ENCODE results near the gene EHD4. TPM values are rescaled to one million over a fixed set of nuclear protein-coding genes. Genes with fewer than 3 reads are reported as not detected.
A peak's percentile ranks its signal among the peaks of the same experiment; 100 is the strongest.

EHD4 gene
- total RNA-seq, 1 donor from 2014 or later, result 23.8 TPM

DNA sequence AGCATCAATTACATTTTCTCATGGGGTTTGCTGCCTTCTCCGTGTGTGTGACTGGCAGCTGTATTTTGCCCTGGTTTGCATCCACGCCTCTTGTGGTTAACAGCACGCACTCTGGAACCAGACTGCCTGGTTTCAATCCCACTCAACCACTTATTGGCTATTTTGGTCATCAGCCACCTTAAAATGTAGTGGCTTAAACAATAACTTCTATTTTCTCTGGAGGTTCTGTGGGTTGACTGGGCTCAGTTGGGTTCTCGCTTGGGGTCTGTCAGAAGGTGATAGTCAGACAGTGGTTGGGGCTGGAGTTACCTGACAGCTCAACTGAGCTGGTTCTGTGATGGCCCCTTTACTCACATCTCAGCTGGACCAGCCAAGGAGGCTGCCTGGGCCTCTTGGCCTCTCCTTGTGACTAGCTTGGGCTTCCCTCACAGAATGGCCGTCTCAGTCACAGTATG is 36.8 kb downstream of the EHD4 start:
- H3K27me3 Mint-ChIP-seq (ENCODE audit: low read depth), result no peaks in the 10 kb centered on the region
- TF ChIP-seq, protein P1, sequence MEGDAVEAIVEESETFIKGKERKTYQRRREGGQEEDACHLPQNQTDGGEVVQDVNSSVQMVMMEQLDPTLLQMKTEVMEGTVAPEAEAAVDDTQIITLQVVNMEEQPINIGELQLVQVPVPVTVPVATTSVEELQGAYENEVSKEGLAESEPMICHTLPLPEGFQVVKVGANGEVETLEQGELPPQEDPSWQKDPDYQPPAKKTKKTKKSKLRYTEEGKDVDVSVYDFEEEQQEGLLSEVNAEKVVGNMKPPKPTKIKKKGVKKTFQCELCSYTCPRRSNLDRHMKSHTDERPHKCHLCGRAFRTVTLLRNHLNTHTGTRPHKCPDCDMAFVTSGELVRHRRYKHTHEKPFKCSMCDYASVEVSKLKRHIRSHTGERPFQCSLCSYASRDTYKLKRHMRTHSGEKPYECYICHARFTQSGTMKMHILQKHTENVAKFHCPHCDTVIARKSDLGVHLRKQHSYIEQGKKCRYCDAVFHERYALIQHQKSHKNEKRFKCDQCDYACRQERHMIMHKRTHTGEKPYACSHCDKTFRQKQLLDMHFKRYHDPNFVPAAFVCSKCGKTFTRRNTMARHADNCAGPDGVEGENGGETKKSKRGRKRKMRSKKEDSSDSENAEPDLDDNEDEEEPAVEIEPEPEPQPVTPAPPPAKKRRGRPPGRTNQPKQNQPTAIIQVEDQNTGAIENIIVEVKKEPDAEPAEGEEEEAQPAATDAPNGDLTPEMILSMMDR (IDR thresholded peaks at IDR 0.05), result no peak
- H3K27ac Mint-ChIP-seq (ENCODE audit: unreplicated experiment), result no peak overlapping the region
- DNase-seq (ENCODE audit: low spot score), result no peak
- peaks cover 66% of the 10 kb centered on the region for H3K4me1 Mint-ChIP-seq (ENCODE audit: low read depth)
- no peaks in the 10 kb centered on the region for H3K9me3 Mint-ChIP-seq (ENCODE audit: low read depth)
- H3K36me3 Mint-ChIP-seq (ENCODE audit: low read depth), result peaks cover 2% of the 10 kb centered on the region
- no peak overlapping the region for H3K4me3 Mint-ChIP-seq (ENCODE audit: unreplicated experiment)

DNA sequence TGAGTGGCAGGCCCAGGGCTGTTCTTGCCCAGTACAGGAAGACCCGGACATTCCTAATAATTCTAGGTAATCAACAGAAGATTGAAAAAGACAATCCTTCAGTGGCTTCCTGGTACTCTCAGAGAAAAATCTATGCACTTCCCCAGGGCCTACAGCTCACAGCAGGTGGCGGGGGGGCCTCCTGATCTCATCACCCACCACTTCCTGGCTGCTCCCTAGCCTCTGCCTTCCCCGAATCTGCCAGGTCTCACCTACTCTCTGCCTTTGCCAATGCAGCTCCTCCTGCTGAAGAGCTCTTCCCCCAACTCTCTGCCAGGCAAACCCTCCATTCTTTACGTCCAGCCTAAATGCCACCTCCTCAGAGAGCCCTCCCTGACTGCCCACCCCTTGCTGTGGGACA is 37.5 kb downstream of the EHD4 start:
- H3K9me3 Mint-ChIP-seq (ENCODE audit: low read depth), result no peaks in the 10 kb centered on the region
- no peaks in the 10 kb centered on the region for H3K27me3 Mint-ChIP-seq (ENCODE audit: low read depth)
- H3K36me3 Mint-ChIP-seq (ENCODE audit: low read depth), result peaks cover 2% of the 10 kb centered on the region
- TF ChIP-seq, protein P1 (IDR thresholded peaks at IDR 0.05), result no peak
- H3K4me3 Mint-ChIP-seq (ENCODE audit: unreplicated experiment), result no peak overlapping the region
- H3K4me1 Mint-ChIP-seq (ENCODE audit: low read depth), result peaks cover 67% of the 10 kb centered on the region
- peak overlapping the region; percentile 71 for H3K27ac Mint-ChIP-seq (ENCODE audit: unreplicated experiment)
- no peak for DNase-seq (ENCODE audit: low spot score)

- H3K4me1 Mint-ChIP-seq (ENCODE audit: low read depth), result peaks cover 77% of the 10 kb centered on the region
- no peak overlapping the region for H3K4me3 Mint-ChIP-seq (ENCODE audit: unreplicated experiment)
- no peak for DNase-seq (ENCODE audit: low spot score)
- TF ChIP-seq, protein P1 (IDR thresholded peaks at IDR 0.05), result no peak
- H3K36me3 Mint-ChIP-seq (ENCODE audit: low read depth), result peaks cover under 1% of the 10 kb centered on the region
- no peaks in the 10 kb centered on the region for H3K9me3 Mint-ChIP-seq (ENCODE audit: low read depth)
- no peaks in the 10 kb centered on the region for H3K27me3 Mint-ChIP-seq (ENCODE audit: low read depth)
- H3K27ac Mint-ChIP-seq (ENCODE audit: unreplicated experiment), result no peak overlapping the region
Measured at GRCh38 chr15:41933771-41934170, 38.6 kb downstream of the EHD4 start.

GRCh38 chr15:41933326-41933725 is 39.0 kb downstream of the EHD4 start:
- Mint-ChIP-seq H3K4me1 (ENCODE audit: low read depth) (peaks cover 81% of the 10 kb centered on the region), H3K27me3 (ENCODE audit: low read depth) (no peaks in the 10 kb centered on the region), H3K4me3 (ENCODE audit: unreplicated experiment) (no peak overlapping the region), H3K9me3 (ENCODE audit: low read depth) (no peaks in the 10 kb centered on the region), H3K36me3 (ENCODE audit: low read depth) (no peaks in the 10 kb centered on the region), H3K27ac (ENCODE audit: unreplicated experiment) (no peak overlapping the region)
- TF ChIP-seq, protein P1 (IDR thresholded peaks at IDR 0.05), result no peak
- no peak for DNase-seq (ENCODE audit: low spot score)

- TF ChIP-seq, protein P1 (IDR thresholded peaks at IDR 0.05), result no peak
- no peaks in the 10 kb centered on the region for H3K27me3 Mint-ChIP-seq (ENCODE audit: low read depth)
- no peak for DNase-seq (ENCODE audit: low spot score)
- H3K4me1 Mint-ChIP-seq (ENCODE audit: low read depth), result peaks cover 86% of the 10 kb centered on the region
- no peak overlapping the region for H3K4me3 Mint-ChIP-seq (ENCODE audit: unreplicated experiment)
- no peaks in the 10 kb centered on the region for H3K36me3 Mint-ChIP-seq (ENCODE audit: low read depth)
- no peaks in the 10 kb centered on the region for H3K9me3 Mint-ChIP-seq (ENCODE audit: low read depth)
- H3K27ac Mint-ChIP-seq (ENCODE audit: unreplicated experiment), result peak overlapping the region; percentile 49
Measured at GRCh38 chr15:41932511-41933289, 39.7 kb downstream of the EHD4 start.
